Mucosa of rectum (tissue), 2 donors: ENCODE data around the gene ANKRD31.

Experiments used
- H3K27ac ChIP-seq, 2 donors: one replicate each; pipeline ENCODE4 v1.7.0; 2013; ENCODE audit warnings: inconsistent platforms in 2 of 2, low read depth in 2 of 2, low read length in 2 of 2
- H3K27me3 ChIP-seq, 2 donors: one replicate each; pipeline ENCODE4 v1.7.0; 2013; ENCODE audit warnings: low read length in 2 of 2; ENCODE audit not compliant: control insufficient read depth in 2 of 2, insufficient read depth in 2 of 2
- H3K36me3 ChIP-seq, 2 donors: one replicate each; pipeline ENCODE4 v1.7.0; 2013; ENCODE audit warnings: low read length in 2 of 2; ENCODE audit not compliant: control insufficient read depth in 2 of 2, insufficient read depth in 2 of 2
- H3K4me1 ChIP-seq, 2 donors: one replicate each; pipeline ENCODE4 v1.7.0; 2013; ENCODE audit warnings: low read length in 2 of 2, mild to moderate bottlenecking in 1 of 2; ENCODE audit not compliant: control insufficient read depth in 2 of 2, insufficient read depth in 2 of 2
- H3K4me3 ChIP-seq, 2 donors: one replicate each; pipeline ENCODE4 v1.7.0; 2013; ENCODE audit warnings: low read length in 2 of 2
- H3K9ac ChIP-seq, 2 donors: one replicate each; pipeline ENCODE4 v1.7.0; 2013; ENCODE audit warnings: low read length in 2 of 2, low read depth in 1 of 2, mild to moderate bottlenecking in 1 of 2
- H3K9me3 ChIP-seq, 2 donors: one replicate each; pipeline ENCODE4 v1.7.0; 2013; ENCODE audit warnings: low read length in 2 of 2; ENCODE audit not compliant: control insufficient read depth in 2 of 2
- donor health status: healthy.
- donor health status: Normal muscosa, but diverticular disease.

Gene ANKRD31

DNA sequence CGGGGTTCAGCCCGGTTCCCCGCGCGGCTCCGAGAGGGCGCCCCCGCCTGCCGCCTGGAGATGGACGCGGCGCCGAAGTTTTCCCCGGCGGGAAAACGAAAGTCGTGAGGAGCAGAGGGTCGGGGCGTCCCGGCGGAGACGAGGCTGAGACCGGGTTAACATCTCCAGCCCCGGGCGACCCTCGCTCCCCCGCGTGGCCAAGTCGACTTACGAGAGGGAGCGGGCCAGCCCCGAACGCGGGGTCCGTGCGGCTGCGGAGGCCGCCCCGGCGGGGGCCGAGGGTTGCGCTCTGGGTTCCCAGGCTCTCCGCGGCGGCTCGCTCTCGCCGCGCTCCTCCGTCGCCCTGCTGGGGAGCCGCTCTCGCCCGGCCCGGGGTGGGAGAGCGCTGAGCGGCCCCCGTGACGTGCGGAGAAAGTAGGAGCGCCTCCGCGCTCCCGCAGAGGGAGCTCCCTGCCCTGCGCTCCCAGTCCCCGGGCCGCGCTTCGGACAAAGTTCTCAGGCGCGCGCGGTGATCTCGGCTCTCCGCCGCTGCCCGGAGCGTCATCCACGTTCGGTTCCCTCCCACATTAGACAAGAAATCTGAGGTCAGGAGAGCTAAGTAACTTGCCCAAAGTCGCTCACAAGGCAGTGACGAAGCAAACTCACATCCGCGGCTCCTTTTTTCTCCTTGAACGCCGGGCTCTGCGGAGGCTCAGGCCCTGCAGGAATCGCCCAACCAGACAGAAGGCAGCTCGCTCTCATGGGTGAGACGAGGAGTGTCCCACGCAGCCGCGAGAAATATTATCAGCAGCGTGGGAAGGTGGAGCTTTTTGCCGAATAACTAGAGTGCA lies 183.2 kb downstream of the ANKRD31 start:
- peaks cover 29 to 35% of the 10 kb centered on the region in 2 donors for H3K4me1 ChIP-seq
- H3K27me3 ChIP-seq = no peaks in the 10 kb centered on the region
- H3K9ac ChIP-seq = peak overlapping the region; percentile 72 to 73
- H3K27ac ChIP-seq = peak overlapping the region; percentile 75 to 77
- no peaks in the 10 kb centered on the region for H3K9me3 ChIP-seq
- H3K36me3 ChIP-seq = no peaks in the 10 kb centered on the region
- H3K4me3 ChIP-seq = peak overlapping the region; percentile 70 to 82

GRCh38 chr5:75053054-75053303 lies 183.7 kb downstream of the ANKRD31 start:
- Histone ChIP-seq H3K27me3 (no peaks in the 10 kb centered on the region), H3K4me1 (peaks cover 29 to 35% of the 10 kb centered on the region in 2 donors)

DNA sequence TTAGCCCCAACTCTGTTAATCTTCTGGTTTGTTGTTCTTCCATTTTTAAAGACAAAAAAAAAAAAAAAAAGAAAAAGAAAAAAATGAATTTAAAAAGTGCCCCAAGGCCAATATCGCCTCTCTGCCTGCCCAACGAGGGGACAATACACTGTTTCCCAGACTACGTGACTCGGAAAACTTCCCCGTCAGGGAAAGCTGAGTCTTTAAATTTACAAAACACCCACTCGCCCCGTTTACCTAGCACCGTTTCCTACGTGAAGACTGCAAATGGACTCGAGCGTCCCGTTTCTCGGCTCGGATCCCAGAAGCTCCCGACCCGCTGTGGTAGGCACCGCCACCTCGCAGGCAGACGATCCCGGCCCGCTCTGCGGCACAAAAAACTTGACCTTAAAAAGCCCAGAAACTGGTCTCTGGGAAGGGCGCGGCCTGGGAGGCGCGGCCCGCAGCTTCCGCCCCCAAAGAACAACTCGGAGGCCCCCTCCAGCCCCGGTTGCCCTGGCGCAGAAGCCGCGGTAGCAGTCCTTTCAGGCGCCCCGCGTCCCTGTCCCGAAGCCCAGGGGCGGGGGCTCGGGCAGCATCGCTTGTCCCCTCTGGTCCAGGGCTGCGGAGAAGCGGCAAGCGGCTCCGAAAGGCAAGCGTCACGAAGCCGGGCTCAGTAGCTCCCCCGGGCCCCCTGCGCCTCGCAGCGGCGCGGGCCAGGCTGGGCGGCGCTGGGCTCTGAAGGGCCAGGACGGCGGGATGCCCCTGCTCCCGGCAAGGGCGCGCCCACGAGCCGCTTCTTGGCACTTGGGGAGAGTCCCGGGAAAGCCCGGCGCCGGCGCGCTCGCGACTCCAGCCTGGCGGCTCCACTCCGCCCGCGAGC lies 184.3 kb downstream of the ANKRD31 start, which contains the start of gene GCNT4:
GCNT4 (minus strand) TSS at position 367 of the 862 bp plus-strand sequence. CDS start 22,521 bp downstream, outside the sequence.
- no peaks in the 10 kb centered on the region for H3K27me3 ChIP-seq
- H3K9me3 ChIP-seq = no peaks in the 10 kb centered on the region
- H3K4me3 ChIP-seq = peak within 1 kb of the TSS; percentile 70 to 82
- H3K9ac ChIP-seq = peak within 1 kb of the TSS; percentile 72 to 73
- H3K4me1 ChIP-seq = peaks cover 29 to 35% of the 10 kb centered on the region in 2 donors
- peak within 1 kb of the TSS; percentile 75 to 77 for H3K27ac ChIP-seq
- no peaks in the 10 kb centered on the region for H3K36me3 ChIP-seq

More at GRCh38 chr5:75053054-75053303, 183.7 kb downstream of the ANKRD31 start:
- Histone ChIP-seq H3K9me3 (no peaks in the 10 kb centered on the region), H3K4me3 (peak overlapping the region; percentile 70 to 82), H3K27ac (peak overlapping the region; percentile 75 to 77), H3K36me3 (no peaks in the 10 kb centered on the region), H3K9ac (peak overlapping the region; percentile 72 to 73)

- Histone ChIP-seq H3K4me1 (peaks cover 29 to 35% of the 10 kb centered on the region in 2 donors), H3K9me3 (no peaks in the 10 kb centered on the region), H3K36me3 (no peaks in the 10 kb centered on the region), H3K9ac (peak overlapping the region in 1 of 2 donors; percentile 15), H3K27me3 (no peaks in the 10 kb centered on the region), H3K4me3 (peak overlapping the region; percentile 2 to 82), H3K27ac (peak overlapping the region in 1 of 2 donors; percentile 29)
Observed at GRCh38 chr5:75051217-75051751, 185.4 kb downstream of the ANKRD31 start.

GRCh38 chr5:75050415-75050814 lies 186.3 kb downstream of the ANKRD31 start:
- H3K27ac ChIP-seq = no peak overlapping the region
- H3K4me3 ChIP-seq = no peak overlapping the region
- H3K9ac ChIP-seq = no peak overlapping the region
- H3K27me3 ChIP-seq = no peaks in the 10 kb centered on the region
- H3K36me3 ChIP-seq = no peaks in the 10 kb centered on the region
- peaks cover 29 to 35% of the 10 kb centered on the region in 2 donors for H3K4me1 ChIP-seq
- H3K9me3 ChIP-seq = no peaks in the 10 kb centered on the region

DNA sequence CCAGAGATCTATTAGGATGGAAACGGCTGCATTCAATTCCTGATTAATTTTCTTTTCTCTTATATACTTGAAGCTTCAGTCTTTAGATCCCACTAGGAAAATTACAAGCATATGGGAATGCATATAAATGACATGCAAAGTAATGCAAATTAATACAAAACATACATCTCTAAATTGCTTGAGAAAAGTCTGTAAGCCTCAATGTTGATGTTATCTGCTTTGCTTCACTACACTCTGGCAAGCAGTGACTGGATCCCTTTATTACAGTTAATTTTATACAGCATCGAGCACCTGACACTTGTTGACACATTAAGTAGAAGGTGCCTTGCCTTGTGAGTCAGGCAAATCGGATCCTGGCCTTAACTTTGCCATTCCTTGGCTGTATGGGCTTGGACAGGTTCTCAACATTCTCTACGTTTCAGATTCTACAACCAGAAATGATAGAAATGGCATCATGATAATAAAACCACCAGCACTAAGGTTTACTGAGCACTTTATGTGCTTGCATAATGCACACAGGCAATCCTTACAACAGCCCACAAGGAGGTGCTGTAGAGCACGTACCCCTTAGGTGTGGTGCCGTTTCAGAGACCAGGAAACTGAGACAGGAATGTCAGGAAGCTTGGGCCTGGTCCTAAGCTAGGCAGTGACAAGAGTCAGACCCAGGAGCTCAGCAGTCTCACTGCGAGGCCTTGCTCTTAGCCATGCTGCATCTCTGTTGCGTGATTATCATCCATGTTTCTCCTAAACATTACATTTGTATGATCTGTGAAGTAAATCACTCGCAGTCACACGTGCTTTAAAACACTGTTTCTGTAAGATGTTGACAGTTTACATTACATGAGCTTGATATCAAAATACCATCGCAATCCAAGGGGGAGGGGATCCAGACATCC lies 187.0 kb downstream of the ANKRD31 start:
- no peaks in the 10 kb centered on the region for H3K36me3 ChIP-seq
- no peaks in the 10 kb centered on the region for H3K27me3 ChIP-seq
- H3K4me1 ChIP-seq = peaks cover 29 to 35% of the 10 kb centered on the region in 2 donors
- H3K4me3 ChIP-seq = peak overlapping the region in 1 of 2 donors; percentile 52
- no peaks in the 10 kb centered on the region for H3K9me3 ChIP-seq
- H3K9ac ChIP-seq = no peak overlapping the region
- H3K27ac ChIP-seq = peak overlapping the region in 1 of 2 donors; percentile 49

DNA sequence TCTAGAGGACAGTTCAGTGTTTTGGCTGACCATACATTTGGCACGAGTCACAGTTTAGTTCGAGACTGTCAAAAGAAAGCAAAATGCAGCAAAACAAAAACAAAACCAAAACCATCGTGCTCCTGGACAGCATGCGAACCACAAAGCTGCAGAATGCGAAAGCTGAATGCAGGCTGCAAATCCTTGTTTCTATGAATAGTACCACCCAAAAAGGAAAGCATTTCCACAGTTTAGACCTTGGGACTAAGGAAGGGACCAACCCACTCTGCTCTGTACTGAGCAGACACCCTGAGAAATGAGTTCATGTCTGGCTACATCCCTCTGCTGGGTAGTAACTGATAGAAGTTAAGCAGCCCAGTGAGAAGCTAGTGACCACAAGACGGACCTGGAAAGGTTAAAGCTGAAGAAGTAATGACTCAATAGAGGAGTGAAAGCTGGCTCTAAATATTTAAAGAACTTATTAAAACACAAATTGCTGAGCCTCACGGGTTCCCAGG lies 188.2 kb downstream of the ANKRD31 start:
- Histone ChIP-seq H3K27me3 (no peaks in the 10 kb centered on the region), H3K9ac (no peak overlapping the region), H3K9me3 (no peaks in the 10 kb centered on the region), H3K4me1 (peaks cover 26 to 27% of the 10 kb centered on the region in 2 donors), H3K27ac (no peak overlapping the region), H3K36me3 (no peaks in the 10 kb centered on the region), H3K4me3 (peak overlapping the region; percentile 40 to 51)

DNA sequence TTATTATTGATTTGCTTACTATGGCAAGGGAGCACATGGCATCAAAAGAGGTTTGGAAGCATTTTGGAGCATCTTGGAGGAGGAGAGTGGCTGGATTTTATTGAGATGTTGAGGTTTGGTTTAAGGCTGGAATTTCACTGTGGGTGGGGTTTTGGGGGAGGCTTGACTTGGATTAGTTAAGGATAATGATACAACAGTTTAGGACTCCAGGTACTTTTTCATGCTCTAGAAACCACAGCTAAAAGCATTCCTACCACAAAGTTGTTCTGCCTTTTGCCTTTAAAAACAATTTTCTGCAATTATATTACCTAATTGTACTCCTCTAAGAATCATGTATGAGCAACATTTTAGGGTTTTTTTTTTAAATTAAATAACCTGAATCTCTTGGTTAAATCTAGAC lies 189.3 kb downstream of the ANKRD31 start:
- Histone ChIP-seq H3K27ac (no peak overlapping the region), H3K27me3 (no peaks in the 10 kb centered on the region), H3K4me3 (no peak overlapping the region), H3K36me3 (no peaks in the 10 kb centered on the region), H3K9me3 (no peaks in the 10 kb centered on the region), H3K4me1 (peaks cover 26% of the 10 kb centered on the region in 2 donors), H3K9ac (no peak overlapping the region)

DNA sequence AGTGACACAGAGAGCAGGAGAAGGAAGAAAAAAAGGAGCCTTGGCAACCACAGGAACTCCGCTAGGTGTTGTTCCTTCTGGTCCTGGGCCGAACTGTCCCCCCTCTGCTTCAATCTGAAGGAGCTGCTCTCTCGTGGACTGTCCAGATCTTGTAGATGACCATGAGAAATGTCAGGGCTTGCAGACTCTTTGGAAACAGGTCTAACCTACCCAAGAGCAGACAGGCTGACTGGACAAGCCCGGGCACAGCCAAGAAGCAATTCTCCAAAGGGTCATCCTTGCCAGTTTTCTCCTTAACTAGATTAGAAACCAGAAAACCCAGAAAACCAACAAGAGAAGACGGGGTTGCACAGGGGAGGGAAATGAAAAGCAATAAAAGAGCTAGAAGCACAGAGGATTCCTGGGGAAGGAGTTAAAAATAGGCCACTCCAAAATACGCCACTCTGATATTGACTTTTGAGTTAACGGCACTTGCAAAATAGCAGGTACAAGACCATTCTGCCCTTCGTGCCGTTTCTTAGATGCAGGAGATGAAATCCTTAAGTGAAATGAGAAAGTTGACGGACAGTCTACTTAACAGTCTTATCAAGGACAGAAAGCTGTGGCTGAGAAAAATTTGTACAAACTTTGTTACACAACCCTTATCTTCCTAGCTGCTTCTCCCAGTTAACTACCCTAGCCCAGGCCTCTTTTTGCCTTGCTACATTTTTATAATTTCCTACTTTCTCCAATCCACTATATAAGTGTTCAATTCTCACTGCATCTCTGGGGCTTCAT lies 190.1 kb downstream of the ANKRD31 start:
- Histone ChIP-seq H3K27ac (no peak overlapping the region), H3K36me3 (no peaks in the 10 kb centered on the region), H3K9me3 (no peaks in the 10 kb centered on the region), H3K9ac (no peak overlapping the region), H3K4me3 (no peak overlapping the region), H3K4me1 (peaks cover 19 to 21% of the 10 kb centered on the region in 2 donors), H3K27me3 (no peaks in the 10 kb centered on the region)
